GM10266 (cell line): ENCODE results near the gene ADGRG7.
"Not testable (repeated sequence)": the region's sequence is repeated elsewhere in the genome, so short reads cannot be mapped to it uniquely, and the experiment has no call there.

Experiments
- DNase-seq: peaks from one replicate; pipeline ENCODE4 v3.0.0; 2012; ENCODE audit errors: extremely low spot score
- TF ChIP-seq, protein P1 (sequence below): IDR thresholded peaks from 2 replicates; pipeline ENCODE4 v1.5.1; 2012; ENCODE audit warnings: mild to moderate bottlenecking, low read depth; ENCODE audit not compliant: control insufficient read depth, insufficient read depth; ENCODE audit errors: missing control alignments

The ADGRG7 gene

DNA sequence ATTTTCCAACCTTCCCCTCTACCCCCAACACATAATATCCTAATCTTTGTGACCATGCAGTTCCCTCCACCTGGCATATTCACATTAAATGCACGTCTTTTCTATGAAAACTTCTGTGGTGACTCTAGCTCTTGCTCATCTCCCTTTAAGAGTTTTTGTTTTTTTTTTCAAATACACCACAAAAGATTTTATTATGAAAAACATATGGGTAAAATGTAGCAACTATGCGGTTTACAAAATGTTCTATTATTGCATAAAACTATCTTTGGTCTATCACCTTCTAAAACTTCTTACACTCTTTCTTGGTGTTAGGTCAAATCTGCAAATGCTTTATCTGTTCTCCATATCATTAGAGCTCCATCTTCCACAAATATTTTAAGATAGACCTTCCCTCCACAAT, 38.6 kb upstream of the ADGRG7 start:
- no peak for DNase-seq
- TF ChIP-seq, protein P1, sequence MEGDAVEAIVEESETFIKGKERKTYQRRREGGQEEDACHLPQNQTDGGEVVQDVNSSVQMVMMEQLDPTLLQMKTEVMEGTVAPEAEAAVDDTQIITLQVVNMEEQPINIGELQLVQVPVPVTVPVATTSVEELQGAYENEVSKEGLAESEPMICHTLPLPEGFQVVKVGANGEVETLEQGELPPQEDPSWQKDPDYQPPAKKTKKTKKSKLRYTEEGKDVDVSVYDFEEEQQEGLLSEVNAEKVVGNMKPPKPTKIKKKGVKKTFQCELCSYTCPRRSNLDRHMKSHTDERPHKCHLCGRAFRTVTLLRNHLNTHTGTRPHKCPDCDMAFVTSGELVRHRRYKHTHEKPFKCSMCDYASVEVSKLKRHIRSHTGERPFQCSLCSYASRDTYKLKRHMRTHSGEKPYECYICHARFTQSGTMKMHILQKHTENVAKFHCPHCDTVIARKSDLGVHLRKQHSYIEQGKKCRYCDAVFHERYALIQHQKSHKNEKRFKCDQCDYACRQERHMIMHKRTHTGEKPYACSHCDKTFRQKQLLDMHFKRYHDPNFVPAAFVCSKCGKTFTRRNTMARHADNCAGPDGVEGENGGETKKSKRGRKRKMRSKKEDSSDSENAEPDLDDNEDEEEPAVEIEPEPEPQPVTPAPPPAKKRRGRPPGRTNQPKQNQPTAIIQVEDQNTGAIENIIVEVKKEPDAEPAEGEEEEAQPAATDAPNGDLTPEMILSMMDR, result no peak

GRCh38 chr3:100574536-100574935, 34.9 kb upstream of the ADGRG7 start:
- TF ChIP-seq, protein P1, result no peak
- DNase-seq, result no peak

DNA sequence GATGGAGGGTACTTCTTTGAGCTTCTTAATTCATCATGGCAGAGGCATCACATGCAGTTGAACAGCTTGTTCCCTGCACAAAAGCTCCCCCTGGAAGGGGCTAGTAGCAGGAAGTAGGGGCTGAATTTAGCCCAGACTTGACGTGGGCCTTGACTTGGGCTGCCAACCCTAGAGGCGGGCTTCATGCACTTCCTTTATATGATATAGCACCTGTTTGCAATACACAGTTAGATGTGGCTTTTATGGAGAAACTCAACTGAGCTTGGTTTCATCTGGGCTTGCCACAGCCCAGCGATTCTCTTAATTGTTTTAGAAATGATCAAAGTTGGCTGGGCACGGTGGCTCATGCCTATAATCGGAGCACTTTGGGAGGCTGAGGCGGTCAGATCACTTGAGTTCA, 33.7 kb upstream of the ADGRG7 start:
- TF ChIP-seq, protein P1, result no peak
- DNase-seq, result no peak

GRCh38 chr3:100577382-100578008, 31.9 kb upstream of the ADGRG7 start:
- TF ChIP-seq, protein P1, result no peak
- no peak for DNase-seq

DNA sequence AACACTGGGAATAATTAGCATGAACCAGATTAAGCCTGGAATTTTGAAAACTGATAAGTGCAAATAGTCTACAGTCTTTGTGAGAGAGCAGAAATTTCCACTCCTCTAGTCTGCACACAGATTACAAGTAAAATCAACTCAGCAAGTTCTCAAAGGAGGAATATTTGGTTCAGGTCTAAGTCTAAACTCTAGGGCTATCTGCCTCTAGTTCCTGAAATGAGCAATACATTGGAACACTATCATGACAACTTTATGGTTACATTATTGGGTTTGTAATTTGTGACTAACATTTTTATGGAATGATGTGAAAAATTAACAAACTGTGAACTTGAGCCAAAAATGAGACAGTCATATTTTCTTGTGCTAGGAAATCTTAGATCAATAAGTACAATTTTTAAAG, 30.8 kb upstream of the ADGRG7 start:
- TF ChIP-seq, protein P1, result no peak
- no peak for DNase-seq

GRCh38 chr3:100580147-100580546, 29.3 kb upstream of the ADGRG7 start:
- no peak for DNase-seq
- TF ChIP-seq, protein P1, result no peak

- DNase-seq, result no peak
- TF ChIP-seq, protein P1, result no peak
Measured at GRCh38 chr3:100581650-100582049, 27.8 kb upstream of the ADGRG7 start.

GRCh38 chr3:100582157-100582556, 27.2 kb upstream of the ADGRG7 start:
- not testable (repeated sequence) for DNase-seq
